ENCODE data around the gene GABARAPL2.

GABARAPL2 gene

GRCh38 chr16:75555213-75555706 is 10.9 kb upstream of the GABARAPL2 start:
- DNase-seq, result peak; percentile 46 to 77 (median 71)

- DNase-seq, result peak; percentile 92 to 97 (median 96)
Measured at GRCh38 chr16:75555707-75556430, 10.3 kb upstream of the GABARAPL2 start, which contains the start of gene TMEM231. TSS of gene TMEM231 (minus strand) at chr16:75556252. CDS start at chr16:75556209, 43 bp downstream.

GRCh38 chr16:75556431-75556950 is 9.7 kb upstream of the GABARAPL2 start:
- DNase-seq, result no peak

GRCh38 chr16:75558846-75559401 is 7.3 kb upstream of the GABARAPL2 start:
- DNase-seq, result no peak

GRCh38 chr16:75559564-75560372 is 6.4 kb upstream of the GABARAPL2 start:
- no peak for DNase-seq

- peak in 1 of 3 donors; percentile 87 for DNase-seq
Measured at GRCh38 chr16:75565640-75566039, 539 bp upstream of the GABARAPL2 start.

GRCh38 chr16:75566758-75567255 is 628 bp downstream of the GABARAPL2 start:
- DNase-seq, result peak in 2 of 3 donors; percentile 33 to 47

GRCh38 chr16:75567911-75568310 is 1.7 kb downstream of the GABARAPL2 start:
- no peak for DNase-seq

GRCh38 chr16:75570396-75571065 is 4.4 kb downstream of the GABARAPL2 start:
- peak; percentile 67 to 81 (median 71) for DNase-seq

- DNase-seq, result no peak
Measured at GRCh38 chr16:75572864-75573542, 6.8 kb downstream of the GABARAPL2 start.

GRCh38 chr16:75573955-75574354 is 7.8 kb downstream of the GABARAPL2 start:
- no peak for DNase-seq

GRCh38 chr16:75575958-75576357 is 9.8 kb downstream of the GABARAPL2 start:
- DNase-seq, result peak; percentile 27 to 44 (median 36)

GRCh38 chr16:75576384-75576811 is 10.2 kb downstream of the GABARAPL2 start:
- DNase-seq, result no peak

GRCh38 chr16:75578212-75578611 is 12.0 kb downstream of the GABARAPL2 start:
- DNase-seq, result no peak

GRCh38 chr16:75578725-75579124 is 12.5 kb downstream of the GABARAPL2 start:
- no peak for DNase-seq

GRCh38 chr16:75579281-75579834 is 13.2 kb downstream of the GABARAPL2 start:
- DNase-seq, result no peak

- no peak for DNase-seq
Measured at GRCh38 chr16:75584108-75584507, 17.9 kb downstream of the GABARAPL2 start.

- DNase-seq, result no peak
Measured at GRCh38 chr16:75588716-75589115, 22.5 kb downstream of the GABARAPL2 start.

GRCh38 chr16:75589306-75589705 is 23.1 kb downstream of the GABARAPL2 start:
- no peak for DNase-seq

GRCh38 chr16:75590920-75591843 is 25.0 kb downstream of the GABARAPL2 start:
- no peak for DNase-seq

Data from suppressor macrophage treated with lipopolysaccharide for 1 hour (primary cell).